CD14-positive monocyte (primary cell): ENCODE results near the gene TMUB2. TPM values are rescaled to one million over a fixed set of nuclear protein-coding genes. Genes with fewer than 3 reads are reported as not detected.

Experiments used
- DNase-seq, 3 donors: peaks; one replicate each; pipeline ENCODE4 v3.0.0-alpha.2; 2011 to 2022
- H2AFZ ChIP-seq: 2 replicates; pipeline ENCODE4 v1.6.0; 2012; ENCODE audit warnings: mild to moderate bottlenecking, low read depth, low read length, inconsistent platforms; ENCODE audit not compliant: insufficient read depth, poor library complexity, severe bottlenecking
- H3K27ac ChIP-seq, 2 donors: 1 replicate in 1 of 2; 2 replicates in 1 of 2; pipeline ENCODE4 v1.5.1; 2012 to 2013; ENCODE audit warnings: low read length in 2 of 2, control low read depth in 1 of 2, inconsistent platforms in 1 of 2, low read depth in 1 of 2, mild to moderate bottlenecking in 1 of 2
- H3K27me3 ChIP-seq, 2 donors: one replicate each; pipeline versions ENCODE4 v1.6.0 to v1.6.1; 2011 to 2013; ENCODE audit warnings: low read length in 2 of 2; ENCODE audit not compliant: control insufficient read depth in 2 of 2, insufficient read depth in 2 of 2
- H3K36me3 ChIP-seq, 2 donors: replicated peaks in 1 of 2; 1 replicate in 1 of 2; 2 replicates in 1 of 2; pipeline versions ENCODE4 v1.5.1 to v1.6.1; 2012 to 2013; ENCODE audit warnings: low read length in 2 of 2, control low read depth in 1 of 2, inconsistent platforms in 1 of 2, mild to moderate bottlenecking in 1 of 2; ENCODE audit not compliant: insufficient read depth in 2 of 2, control insufficient read depth in 1 of 2
- H3K4me1 ChIP-seq, 2 donors: 1 replicate in 1 of 2; 2 replicates in 1 of 2; pipeline versions ENCODE4 v1.5.1 to v1.6.1; 2012 to 2013; ENCODE audit warnings: low read length in 2 of 2, control low read depth in 1 of 2, inconsistent platforms in 1 of 2, mild to moderate bottlenecking in 1 of 2, moderate library complexity in 1 of 2; ENCODE audit not compliant: insufficient read depth in 2 of 2, control insufficient read depth in 1 of 2
- H3K4me2 ChIP-seq: replicated peaks from 2 replicates; pipeline ENCODE3; 2012; ENCODE audit warnings: low read length, moderate library complexity, mild to moderate bottlenecking; ENCODE audit not compliant: poor library complexity, severe bottlenecking; ENCODE audit errors: extremely low read depth
- H3K4me3 ChIP-seq, 3 experiments: fragments of 200-600 bp in 1 of 3; sonication (generic) in 1 of 3; replicated peaks in 1 of 3; 1 replicate in 2 of 3; 2 replicates in 1 of 3; pipeline ENCODE4 v1.5.1; 2011 to 2013; ENCODE audit warnings: low read length in 3 of 3, mild to moderate bottlenecking in 3 of 3, control low read depth in 2 of 3, low read depth in 2 of 3, inconsistent platforms in 1 of 3, moderate library complexity in 1 of 3
- H3K79me2 ChIP-seq: 2 replicates; pipeline ENCODE4 v1.6.0; 2012; ENCODE audit warnings: mild to moderate bottlenecking, control low read depth, inconsistent platforms, low read length, moderate library complexity; ENCODE audit not compliant: insufficient read depth
- H3K9ac ChIP-seq: 2 replicates; pipeline ENCODE4 v1.6.0; 2017; ENCODE audit warnings: low read length, mild to moderate bottlenecking; ENCODE audit not compliant: insufficient read depth, poor library complexity, severe bottlenecking
- H3K9me3 ChIP-seq, 2 donors: replicated peaks in 1 of 2; 1 replicate in 1 of 2; 2 replicates in 1 of 2; pipeline versions ENCODE4 v1.5.1 to v1.6.1; 2012 to 2013; ENCODE audit warnings: low read length in 2 of 2, control low read depth in 1 of 2; ENCODE audit not compliant: control insufficient read depth in 1 of 2, insufficient read depth in 1 of 2
- H4K20me1 ChIP-seq: 2 replicates; pipeline ENCODE4 v1.6.0; 2012; ENCODE audit warnings: mild to moderate bottlenecking, low read length, control low read depth, moderate library complexity; ENCODE audit not compliant: insufficient read depth
- H3K27ac Mint-ChIP-seq, 7 donors: one replicate each; pipeline ENCODE4 v1.8.0; 2020; ENCODE audit warnings: mild to moderate bottlenecking in 7 of 7, mixed read lengths in 7 of 7, moderate library complexity in 6 of 7, inconsistent platforms in 2 of 7
- H3K27me3 Mint-ChIP-seq, 3 donors: one replicate each; pipeline ENCODE4 v1.8.0; 2021 to 2022; ENCODE audit warnings: low read depth in 3 of 3, mild to moderate bottlenecking in 3 of 3, mixed read lengths in 3 of 3, moderate library complexity in 3 of 3, inconsistent platforms in 1 of 3
- H3K36me3 Mint-ChIP-seq, 2 donors: one replicate each; pipeline ENCODE4 v1.8.0; 2020; ENCODE audit warnings: mixed read lengths in 2 of 2, inconsistent platforms in 1 of 2, mild to moderate bottlenecking in 1 of 2
- H3K4me1 Mint-ChIP-seq: one replicate; pipeline ENCODE4 v1.8.0; 2020; ENCODE audit warnings: mild to moderate bottlenecking, mixed read lengths
- H3K4me3 Mint-ChIP-seq, 2 donors: one replicate each; pipeline ENCODE4 v1.8.0; 2020; ENCODE audit warnings: mild to moderate bottlenecking in 2 of 2, mixed read lengths in 2 of 2, moderate library complexity in 1 of 2
- H3K9me3 Mint-ChIP-seq, 7 donors: one replicate each; pipeline ENCODE4 v1.8.0; 2020 to 2022; ENCODE audit warnings: mixed read lengths in 7 of 7, mild to moderate bottlenecking in 6 of 7, moderate library complexity in 6 of 7, inconsistent platforms in 2 of 7
- CTCF ChIP-seq: fragments of 200-600 bp; IDR thresholded peaks from one replicate; pipeline ENCODE4 v1.8.0; 2022; ENCODE audit warnings: antibody characterized with exemption, mild to moderate bottlenecking
- WGBS: methylation state at CpG from one replicate; pipeline ENCODE4 v1.1.5; 2013; ENCODE audit warnings: missing lambda C conversion rate; ENCODE audit not compliant: insufficient coverage; 5-methylcytosine and 5-hydroxymethylcytosine counted together
- intact Hi-C, 2 donors: fragments of 100-400 bp; cut with micrococcal nuclease; formaldehyde crosslinking; loops; one replicate each; pipeline versions ENCODE4 v1.15.0 to v1.15.1; 2023
- polyA plus RNA-seq, 3 donors: library from polyadenylated mRNA; depleted of rRNA in 1 of 3; unstranded in 2 of 3; stranded (reverse) in 1 of 3; fragments of 300-500 nt in 2 of 3; fragments of >200 nt in 1 of 3; fragmentation: Illumina TruSeq in 2 of 3; gene quantifications; 1 replicate in 2 of 3; 2 replicates in 1 of 3; pipeline ENCODE4 v1.2.3, GENCODE V29; 2012 to 2021

The TMUB2 gene
- polyA plus RNA-seq, 3 donors: 41.3 to 118 (median 41.7) TPM

- Mint-ChIP-seq H3K9me3 (peaks cover 0 to 3% (median 0%) of the 10 kb centered on the region in 7 donors), H3K36me3 (no peaks in the 10 kb centered on the region), H3K27ac (no peak overlapping the region), H3K27me3 (peaks cover 4 to 9% (median 6%) of the 10 kb centered on the region in 3 donors), H3K4me1 (peaks cover 4% of the 10 kb centered on the region), H3K4me3 (no peak overlapping the region)
- TF ChIP-seq CTCF: no peak
- H3K4me2 ChIP-seq: no peak overlapping the region
- intact Hi-C loops: no loop called here
- no peak overlapping the region for H3K4me3 ChIP-seq
- no peak overlapping the region for H2AFZ ChIP-seq
- H3K9ac ChIP-seq: no peak overlapping the region
- H3K36me3 ChIP-seq: no peaks in the 10 kb centered on the region
- no peaks in the 10 kb centered on the region for H3K4me1 ChIP-seq
- no peak for DNase-seq
- no peaks in the 10 kb centered on the region for H4K20me1 ChIP-seq
- no peaks in the 10 kb centered on the region for H3K79me2 ChIP-seq
- H3K27me3 ChIP-seq: no peaks in the 10 kb centered on the region
- WGBS: 100% methylated on average over 1 of the region's 5 CpGs
- no peaks in the 10 kb centered on the region for H3K9me3 ChIP-seq
- no peak overlapping the region for H3K27ac ChIP-seq
These were observed 46.8 kb downstream of the TMUB2 start for GRCh38 chr17:44233582-44233981.

GRCh38 chr17:44235583-44235936, 48.8 kb downstream of the TMUB2 start:
- Mint-ChIP-seq H3K36me3 (no peaks in the 10 kb centered on the region), H3K4me3 (no peak overlapping the region), H3K9me3 (peaks cover 0 to 3% (median 0%) of the 10 kb centered on the region in 7 donors), H3K27me3 (peaks cover 6 to 7% (median 6%) of the 10 kb centered on the region in 3 donors), H3K27ac (no peak overlapping the region), H3K4me1 (peaks cover 4% of the 10 kb centered on the region)
- Histone ChIP-seq H4K20me1 (no peaks in the 10 kb centered on the region), H3K79me2 (no peaks in the 10 kb centered on the region), H3K27ac (no peak overlapping the region), H3K4me3 (no peak overlapping the region), H3K27me3 (no peaks in the 10 kb centered on the region), H3K36me3 (no peaks in the 10 kb centered on the region), H3K4me1 (no peaks in the 10 kb centered on the region), H3K9ac (no peak overlapping the region), H3K4me2 (no peak overlapping the region), H3K9me3 (no peaks in the 10 kb centered on the region), H2AFZ (no peak overlapping the region)
- intact Hi-C loops: no loop called here
- no peak for DNase-seq
- 99% methylated on average over 5 of the region's 5 CpGs for WGBS
- no peak for TF ChIP-seq CTCF
